ENCODE results near the gene NCLN.

DNA sequence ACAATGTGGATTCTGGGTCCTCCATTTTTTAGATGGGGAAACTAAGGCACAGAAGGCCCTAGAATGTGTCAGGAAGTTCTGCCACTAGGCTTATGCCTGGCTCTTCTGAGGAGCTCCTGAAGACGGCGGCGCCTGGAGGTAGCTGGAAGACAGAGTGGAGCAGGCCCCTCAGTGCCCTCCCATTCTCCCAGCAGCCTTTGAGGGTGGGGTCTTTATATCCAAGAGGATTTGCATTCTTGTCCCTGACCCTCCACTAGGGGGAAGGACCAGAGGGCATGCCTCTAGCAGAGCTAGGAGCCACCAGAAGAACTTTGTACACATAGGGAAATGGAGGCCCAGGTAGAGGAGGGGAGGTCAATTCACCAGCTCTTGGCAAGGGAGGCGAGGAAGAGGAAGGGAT is 48.1 kb downstream of the NCLN start:
- TF ChIP-seq, protein P1, sequence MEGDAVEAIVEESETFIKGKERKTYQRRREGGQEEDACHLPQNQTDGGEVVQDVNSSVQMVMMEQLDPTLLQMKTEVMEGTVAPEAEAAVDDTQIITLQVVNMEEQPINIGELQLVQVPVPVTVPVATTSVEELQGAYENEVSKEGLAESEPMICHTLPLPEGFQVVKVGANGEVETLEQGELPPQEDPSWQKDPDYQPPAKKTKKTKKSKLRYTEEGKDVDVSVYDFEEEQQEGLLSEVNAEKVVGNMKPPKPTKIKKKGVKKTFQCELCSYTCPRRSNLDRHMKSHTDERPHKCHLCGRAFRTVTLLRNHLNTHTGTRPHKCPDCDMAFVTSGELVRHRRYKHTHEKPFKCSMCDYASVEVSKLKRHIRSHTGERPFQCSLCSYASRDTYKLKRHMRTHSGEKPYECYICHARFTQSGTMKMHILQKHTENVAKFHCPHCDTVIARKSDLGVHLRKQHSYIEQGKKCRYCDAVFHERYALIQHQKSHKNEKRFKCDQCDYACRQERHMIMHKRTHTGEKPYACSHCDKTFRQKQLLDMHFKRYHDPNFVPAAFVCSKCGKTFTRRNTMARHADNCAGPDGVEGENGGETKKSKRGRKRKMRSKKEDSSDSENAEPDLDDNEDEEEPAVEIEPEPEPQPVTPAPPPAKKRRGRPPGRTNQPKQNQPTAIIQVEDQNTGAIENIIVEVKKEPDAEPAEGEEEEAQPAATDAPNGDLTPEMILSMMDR (conservative IDR thresholded peaks at IDR 0.05), result no peak
- TF ChIP-seq ZFX (IDR thresholded peaks at IDR 0.05), result no peak

Data from C4-2B (cell line).